GM12892 (cell line): ENCODE results near the gene TSPAN4.

ENCODE experiments used
- POLR2A ChIP-seq: IDR thresholded peaks from 2 replicates; pipeline ENCODE4 v1.6.1; 2011; ENCODE audit warnings: low read depth, low read length, control low read depth
- POLR2AphosphoS5 ChIP-seq: IDR thresholded peaks from 2 replicates; pipeline ENCODE4 v1.6.1; 2011; ENCODE audit warnings: low read depth, low read length, control low read depth

- TF ChIP-seq POLR2A, result no peak; the same call in 1 of the 2 replicates
- peak; percentile 36; the same call in 1 of the 2 replicates for TF ChIP-seq POLR2AphosphoS5
These were observed 45.2 kb upstream of the TSPAN4 start for GRCh38 chr11:797296-798092.
